SK-N-SH (cell line): Measurements from ENCODE around the gene COG2. TPM values are rescaled to one million over a fixed set of nuclear protein-coding genes. Genes with fewer than 3 reads are reported as not detected.

Source experiments
- CTCF ChIA-PET: fragments of 300-600, 350-600 bp; formaldehyde crosslinking; extraction: SDS; loops from one replicate; lab custom pipeline; 2021; lab: Yijun Ruan, JAX
- POLR2A ChIA-PET: fragments of 350-600 bp; sonication (Branson Sonifier 250); formaldehyde crosslinking; extraction: SDS; loops from one replicate; lab custom pipeline; 2020; ENCODE audit warnings: antibody characterized with exemption, inconsistent platforms; lab: Yijun Ruan, JAX
- DNase-seq: peaks from one replicate; pipeline ENCODE4 v3.0.0; 2012
- H2AFZ ChIP-seq: fragments of 200-600 bp; sonication (generic); 2 replicates; pipeline ENCODE4 v1.8.1; 2016; ENCODE audit warnings: antibody characterized with exemption, mild to moderate bottlenecking, low read depth
- H3F3A ChIP-seq: fragments of 200-600 bp; sonication (generic); replicated peaks from 2 replicates; pipeline ENCODE3; 2016; ENCODE audit warnings: antibody characterized with exemption, mild to moderate bottlenecking; ENCODE audit not compliant: insufficient read depth
- H3K27ac ChIP-seq, 2 experiments: fragments of 200-500 bp in 1 of 2; fragments of 200-600 bp in 1 of 2; sonication (Bioruptor generic) in 1 of 2; sonication (generic), shearing (Covaris generic) in 1 of 2; 2 replicates each; pipeline versions ENCODE4 v1.5.1 to v1.6.1; 2014 to 2016; ENCODE audit warnings: low read depth in 2 of 2, inconsistent platforms in 1 of 2, low read length in 1 of 2, mild to moderate bottlenecking in 1 of 2, mixed read lengths in 1 of 2
- H3K27me3 ChIP-seq: fragments of 200-600 bp; sonication (generic), shearing (Covaris generic); 2 replicates; pipeline ENCODE4 v1.6.1; 2016; ENCODE audit warnings: mixed run types; ENCODE audit not compliant: insufficient read depth
- H3K36me3 ChIP-seq, 2 experiments: fragments of 200-500 bp in 1 of 2; fragments of 200-600 bp in 1 of 2; sonication (Bioruptor generic) in 1 of 2; sonication (generic) in 1 of 2; replicated peaks in 1 of 2; 2 replicates each; pipeline versions ENCODE3 to v1.5.1; 2014 to 2016; ENCODE audit warnings: low read length in 1 of 2, mild to moderate bottlenecking in 1 of 2; ENCODE audit not compliant: insufficient read depth in 2 of 2, control insufficient read depth in 1 of 2
- H3K4me1 ChIP-seq, 2 experiments: fragments of 200-500 bp in 1 of 2; fragments of 200-600 bp in 1 of 2; sonication (Bioruptor generic) in 1 of 2; sonication (generic), shearing (Covaris generic) in 1 of 2; 2 replicates each; pipeline versions ENCODE4 v1.5.1 to v1.6.1; 2014 to 2016; ENCODE audit warnings: low read depth in 1 of 2, low read length in 1 of 2, mixed run types in 1 of 2; ENCODE audit not compliant: insufficient read depth in 2 of 2, control insufficient read depth in 1 of 2
- H3K4me2 ChIP-seq: fragments of 200-600 bp; sonication (generic), shearing (Covaris generic); 2 replicates; pipeline ENCODE4 v1.6.1; 2017; ENCODE audit warnings: mixed run types
- H3K4me3 ChIP-seq, 2 experiments: fragments of 200-500 bp in 1 of 2; fragments of 200-600 bp in 1 of 2; sonication (Bioruptor generic) in 1 of 2; sonication (generic), shearing (Covaris generic) in 1 of 2; 2 replicates each; pipeline versions ENCODE4 v1.5.1 to v1.8.1; 2014 to 2016; ENCODE audit warnings: low read depth in 2 of 2, inconsistent platforms in 1 of 2, low read length in 1 of 2, mild to moderate bottlenecking in 1 of 2, mixed read lengths in 1 of 2, moderate library complexity in 1 of 2
- H3K79me2 ChIP-seq: fragments of 200-600 bp; sonication (generic); 2 replicates; pipeline ENCODE4 v1.8.1; 2017; ENCODE audit warnings: mild to moderate bottlenecking; ENCODE audit not compliant: insufficient read depth
- H3K9ac ChIP-seq: fragments of 200-600 bp; sonication (generic); 2 replicates; pipeline ENCODE4 v1.6.1; 2017; ENCODE audit warnings: mixed run types
- H3K9me2 ChIP-seq: fragments of 200-600 bp; sonication (generic); 2 replicates; pipeline ENCODE4 v1.6.1; 2017; ENCODE audit warnings: mixed run types
- H3K9me3 ChIP-seq: fragments of 200-600 bp; sonication (generic); 2 replicates; pipeline ENCODE4 v1.6.1; 2017; ENCODE audit warnings: mixed run types, mild to moderate bottlenecking, moderate library complexity
- H4K20me1 ChIP-seq: fragments of 200-600 bp; sonication (generic); 2 replicates; pipeline ENCODE4 v1.6.1; 2017; ENCODE audit warnings: mild to moderate bottlenecking, mixed run types; ENCODE audit not compliant: insufficient read depth
- ELF1 ChIP-seq: IDR thresholded peaks from 2 replicates; pipeline ENCODE4 v1.4.0; 2012
- EP300 ChIP-seq, 2 experiments: IDR thresholded peaks; 2 replicates each; pipeline versions ENCODE4 v1.4.0 to v1.6.1; 2012; ENCODE audit warnings: borderline replicate concordance in 1 of 2, low read depth in 1 of 2, low read length in 1 of 2
- EZH2phosphoT487 ChIP-seq: fragments of 200-600 bp; sonication (generic); IDR thresholded peaks from 2 replicates; pipeline ENCODE4 v1.6.1; 2017; ENCODE audit warnings: low read depth, mixed run types, mild to moderate bottlenecking, antibody characterized with exemption, moderate library complexity, borderline replicate concordance
- FOSL2 ChIP-seq: IDR thresholded peaks from 2 replicates; pipeline ENCODE4 v1.4.0; 2012; ENCODE audit warnings: low read depth, mild to moderate bottlenecking, moderate library complexity, borderline replicate concordance
- FOXJ3 ChIP-seq: sonication (generic); formaldehyde crosslinking; IDR thresholded peaks from 2 replicates; pipeline ENCODE4 v1.5.1; 2020; ENCODE audit warnings: mild to moderate bottlenecking, missing genetic modification reagents
- FOXM1 ChIP-seq: IDR thresholded peaks from 2 replicates; pipeline ENCODE4 v1.4.0; 2012; ENCODE audit warnings: low read depth, mild to moderate bottlenecking
- GABPA ChIP-seq: IDR thresholded peaks from 2 replicates; pipeline ENCODE4 v1.4.0; 2012; ENCODE audit warnings: low read depth, mild to moderate bottlenecking
- GATA2 ChIP-seq: sonication (generic); formaldehyde crosslinking; IDR thresholded peaks from 2 replicates; pipeline ENCODE4 v1.5.0; 2020; ENCODE audit warnings: mild to moderate bottlenecking, missing genetic modification reagents
- MEF2A ChIP-seq: IDR thresholded peaks from 2 replicates; pipeline ENCODE4 v1.4.0; 2012; ENCODE audit warnings: low read depth, borderline replicate concordance
- MXI1 ChIP-seq: IDR thresholded peaks from 2 replicates; pipeline ENCODE4 v1.6.1; 2012; ENCODE audit warnings: mild to moderate bottlenecking, low read depth, low read length, improper control_type of control experiment
- NFIC ChIP-seq: IDR thresholded peaks from 2 replicates; pipeline ENCODE4 v1.4.0; 2012; ENCODE audit warnings: borderline replicate concordance
- NRF1 ChIP-seq: IDR thresholded peaks from 2 replicates; pipeline ENCODE4 v1.6.1; 2012; ENCODE audit warnings: low read depth, mild to moderate bottlenecking, low read length
- POLR2AphosphoS5 ChIP-seq: IDR thresholded peaks from 2 replicates; pipeline ENCODE4 v1.6.1; 2012; ENCODE audit warnings: low read depth, low read length
- RCOR1 ChIP-seq: fragments of 150-350 bp; IDR thresholded peaks from 2 replicates; pipeline ENCODE4 v1.6.1; 2017; ENCODE audit warnings: antibody characterized with exemption, low read length
- RXRA ChIP-seq: IDR thresholded peaks from 2 replicates; pipeline ENCODE4 v1.4.0; 2012; ENCODE audit warnings: low read depth, mild to moderate bottlenecking, borderline replicate concordance
- SIN3A ChIP-seq: IDR thresholded peaks from 2 replicates; pipeline ENCODE4 v1.6.1; 2012; ENCODE audit warnings: low read depth, mild to moderate bottlenecking, low read length, moderate library complexity, borderline replicate concordance
- SMC3 ChIP-seq: IDR thresholded peaks from 2 replicates; pipeline ENCODE4 v1.6.1; 2012; ENCODE audit warnings: low read depth, low read length, improper control_type of control experiment
- TAF1 ChIP-seq: IDR thresholded peaks from 2 replicates; pipeline ENCODE4 v1.6.1; 2012; ENCODE audit warnings: low read depth, mild to moderate bottlenecking, low read length, moderate library complexity, borderline replicate concordance
- TCF12 ChIP-seq: IDR thresholded peaks from 2 replicates; pipeline ENCODE4 v1.4.0; 2012
- TEAD4 ChIP-seq: IDR thresholded peaks from 2 replicates; pipeline ENCODE4 v1.4.0; 2012; ENCODE audit warnings: mild to moderate bottlenecking, borderline replicate concordance; ENCODE audit not compliant: insufficient read depth
- YY1 ChIP-seq: IDR thresholded peaks from 2 replicates; pipeline ENCODE4 v1.4.0; 2012; ENCODE audit warnings: low read depth, mild to moderate bottlenecking
- WGBS: methylation state at CpG from one replicate; pipeline ENCODE4 v1.1.6; 2017; ENCODE audit warnings: low lambda C conversion rate; 5-methylcytosine and 5-hydroxymethylcytosine counted together
- polyA plus RNA-seq, 3 experiments: library from polyadenylated mRNA; depleted of rRNA; stranded (reverse); fragments of >200 nt; gene quantifications; 2 replicates each; pipeline ENCODE4 v1.2.3, GENCODE V29; 2012
- TF ChIP-seq, protein P1 (sequence below): IDR thresholded peaks from 2 replicates; pipeline ENCODE4; 2012
- TF ChIP-seq, protein P2 (sequence below): fragments of 150-350 bp; IDR thresholded peaks from 2 replicates; pipeline ENCODE4 v1.6.1; 2017; ENCODE audit warnings: antibody characterized with exemption, low read length, low read depth, borderline replicate concordance
- TF ChIP-seq, protein P3 (sequence below): IDR thresholded peaks from 2 replicates; pipeline ENCODE4 v1.4.0; 2012; ENCODE audit warnings: low read depth, borderline replicate concordance
- TF ChIP-seq, protein P4 (sequence below): IDR thresholded peaks from 2 replicates; pipeline ENCODE4 v1.4.0; 2012; ENCODE audit warnings: low read depth, borderline replicate concordance

The COG2 gene, protein sequence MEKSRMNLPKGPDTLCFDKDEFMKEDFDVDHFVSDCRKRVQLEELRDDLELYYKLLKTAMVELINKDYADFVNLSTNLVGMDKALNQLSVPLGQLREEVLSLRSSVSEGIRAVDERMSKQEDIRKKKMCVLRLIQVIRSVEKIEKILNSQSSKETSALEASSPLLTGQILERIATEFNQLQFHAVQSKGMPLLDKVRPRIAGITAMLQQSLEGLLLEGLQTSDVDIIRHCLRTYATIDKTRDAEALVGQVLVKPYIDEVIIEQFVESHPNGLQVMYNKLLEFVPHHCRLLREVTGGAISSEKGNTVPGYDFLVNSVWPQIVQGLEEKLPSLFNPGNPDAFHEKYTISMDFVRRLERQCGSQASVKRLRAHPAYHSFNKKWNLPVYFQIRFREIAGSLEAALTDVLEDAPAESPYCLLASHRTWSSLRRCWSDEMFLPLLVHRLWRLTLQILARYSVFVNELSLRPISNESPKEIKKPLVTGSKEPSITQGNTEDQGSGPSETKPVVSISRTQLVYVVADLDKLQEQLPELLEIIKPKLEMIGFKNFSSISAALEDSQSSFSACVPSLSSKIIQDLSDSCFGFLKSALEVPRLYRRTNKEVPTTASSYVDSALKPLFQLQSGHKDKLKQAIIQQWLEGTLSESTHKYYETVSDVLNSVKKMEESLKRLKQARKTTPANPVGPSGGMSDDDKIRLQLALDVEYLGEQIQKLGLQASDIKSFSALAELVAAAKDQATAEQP
- polyA plus RNA-seq (2012; rRNA removed) = 11.0 and 12.3 TPM in 2 replicates
- 12.4 TPM in 2 replicates for polyA plus RNA-seq (2012; cell fraction: cytosol; rRNA removed)
- polyA plus RNA-seq (2012; cell fraction: nucleus; rRNA removed) = 17.4 and 22.9 TPM in 2 replicates

DNA sequence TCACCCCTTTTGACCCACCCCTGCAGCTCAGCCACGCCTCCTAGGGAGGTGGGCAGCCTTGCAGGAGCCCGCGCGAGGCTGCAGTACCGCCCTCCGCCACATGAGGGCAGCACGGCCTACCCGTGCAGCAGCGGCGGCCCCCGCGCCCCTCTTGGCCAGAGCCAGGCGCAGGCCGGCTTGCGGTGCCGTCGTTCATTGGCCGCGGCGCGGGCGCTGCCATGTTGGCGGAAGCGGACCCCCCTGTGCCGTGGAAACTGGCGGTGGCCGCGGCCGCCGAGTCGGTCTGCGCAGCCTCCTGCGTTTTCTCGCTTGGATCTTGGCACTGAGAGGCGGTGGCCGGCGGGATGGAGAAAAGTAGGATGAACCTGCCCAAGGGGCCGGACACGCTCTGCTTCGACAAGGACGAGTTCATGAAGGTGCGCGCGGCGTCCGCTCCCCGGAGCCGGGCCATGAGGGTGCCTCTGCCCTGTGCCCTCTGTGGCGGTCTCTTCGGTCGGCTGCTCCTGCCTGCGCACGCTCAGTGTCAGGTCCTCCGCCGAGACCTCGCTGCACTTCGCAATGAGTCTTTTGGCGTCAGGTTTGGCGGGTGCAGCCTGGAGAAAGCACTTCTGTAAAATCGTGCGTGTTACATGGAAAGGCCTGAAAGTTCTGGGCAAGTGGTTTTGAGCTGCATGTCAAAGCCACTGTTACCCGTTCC is at the start of gene COG2:
Gene COG2 (plus strand): TSS at position 219 of the 697 bp plus-strand sequence. CDS start 126 bp downstream, at position 345.
- H3F3A ChIP-seq = peaks cover 5% of the 10 kb centered on the region
- H3K4me2 ChIP-seq = peak within 1 kb of the TSS; percentile 86
- H3K9me3 ChIP-seq = no peaks in the 10 kb centered on the region
- H2AFZ ChIP-seq = peak within 1 kb of the TSS; percentile 89
- peak within 1 kb of the TSS; percentile 73 for H3K9ac ChIP-seq
- no peaks in the 10 kb centered on the region for H3K9me2 ChIP-seq
- H3K79me2 ChIP-seq = peaks cover 49% of the 10 kb centered on the region
- peaks cover 10 to 20% of the 10 kb centered on the region in 2 experiments for H3K4me1 ChIP-seq
- DNase-seq = peak; percentile 96
- H3K27me3 ChIP-seq = peaks cover 7% of the 10 kb centered on the region; the same call in 1 of the 2 replicates
- ChIA-PET CTCF (interaction anchor here (0.6 to 2.5 kb wide), 39 partner anchors 8 to 1160 kb away, joined by 3 to 12 read pairs (median 3); partner anchors contain the start of genes ARV1 and TTC13), POLR2A (interaction anchor here (0.6 to 1.1 kb wide), 5 partner anchors 116 to 247 kb away, joined by 3 to 6 read pairs (median 4); no protein-coding TSS in a partner anchor)
- WGBS = under 1% methylated on average over 24 of the region's 62 CpGs
- peak within 1 kb of the TSS; percentile 75 to 94 for H3K27ac ChIP-seq
- H3K4me3 ChIP-seq = peak within 1 kb of the TSS; percentile 91 to 99
- peaks cover 0 to 12% of the 10 kb centered on the region in 2 experiments for H3K36me3 ChIP-seq
- peaks cover 9% of the 10 kb centered on the region; the same call in 1 of the 2 replicates for H4K20me1 ChIP-seq
- TF ChIP-seq TEAD4 (no peak), EZH2phosphoT487 (no peak), TAF1 (0 out of 2 replicates have a peak, but pooled peaks have one; percentile 51), NFIC (no peak; the same call in 1 of the 2 replicates), FOXJ3 (no peak), TCF12 (no peak), MXI1 (peak; percentile 64), YY1 (peak; percentile 95), ELF1 (peak; percentile 95), MEF2A (no peak), RXRA (no peak), GABPA (peak; percentile 66; the same call in 1 of the 2 replicates), SIN3A (no peak), EP300 (IDR thresholded peaks at IDR 0.05; ENCODE audit: borderline replicate concordance in 1 of 2, low read depth in 1 of 2, low read length in 1 of 2) (no peak; a peak in 1 of 4 replicates), GATA2 (no peak), SMC3 (peak; percentile 56), FOSL2 (no peak), NRF1 (peak; percentile 73), FOXM1 (no peak), RCOR1 (peak; percentile 78), POLR2AphosphoS5 (peak; percentile 79)
- TF ChIP-seq, protein P1, sequence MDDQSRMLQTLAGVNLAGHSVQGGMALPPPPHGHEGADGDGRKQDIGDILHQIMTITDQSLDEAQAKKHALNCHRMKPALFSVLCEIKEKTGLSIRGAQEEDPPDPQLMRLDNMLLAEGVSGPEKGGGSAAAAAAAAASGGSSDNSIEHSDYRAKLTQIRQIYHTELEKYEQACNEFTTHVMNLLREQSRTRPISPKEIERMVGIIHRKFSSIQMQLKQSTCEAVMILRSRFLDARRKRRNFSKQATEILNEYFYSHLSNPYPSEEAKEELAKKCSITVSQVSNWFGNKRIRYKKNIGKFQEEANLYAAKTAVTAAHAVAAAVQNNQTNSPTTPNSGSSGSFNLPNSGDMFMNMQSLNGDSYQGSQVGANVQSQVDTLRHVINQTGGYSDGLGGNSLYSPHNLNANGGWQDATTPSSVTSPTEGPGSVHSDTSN = no peak
- TF ChIP-seq, protein P2, sequence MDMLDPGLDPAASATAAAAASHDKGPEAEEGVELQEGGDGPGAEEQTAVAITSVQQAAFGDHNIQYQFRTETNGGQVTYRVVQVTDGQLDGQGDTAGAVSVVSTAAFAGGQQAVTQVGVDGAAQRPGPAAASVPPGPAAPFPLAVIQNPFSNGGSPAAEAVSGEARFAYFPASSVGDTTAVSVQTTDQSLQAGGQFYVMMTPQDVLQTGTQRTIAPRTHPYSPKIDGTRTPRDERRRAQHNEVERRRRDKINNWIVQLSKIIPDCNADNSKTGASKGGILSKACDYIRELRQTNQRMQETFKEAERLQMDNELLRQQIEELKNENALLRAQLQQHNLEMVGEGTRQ = no peak
- TF ChIP-seq, protein P3, sequence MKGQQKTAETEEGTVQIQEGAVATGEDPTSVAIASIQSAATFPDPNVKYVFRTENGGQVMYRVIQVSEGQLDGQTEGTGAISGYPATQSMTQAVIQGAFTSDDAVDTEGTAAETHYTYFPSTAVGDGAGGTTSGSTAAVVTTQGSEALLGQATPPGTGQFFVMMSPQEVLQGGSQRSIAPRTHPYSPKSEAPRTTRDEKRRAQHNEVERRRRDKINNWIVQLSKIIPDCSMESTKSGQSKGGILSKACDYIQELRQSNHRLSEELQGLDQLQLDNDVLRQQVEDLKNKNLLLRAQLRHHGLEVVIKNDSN = no peak
- TF ChIP-seq, protein P4, sequence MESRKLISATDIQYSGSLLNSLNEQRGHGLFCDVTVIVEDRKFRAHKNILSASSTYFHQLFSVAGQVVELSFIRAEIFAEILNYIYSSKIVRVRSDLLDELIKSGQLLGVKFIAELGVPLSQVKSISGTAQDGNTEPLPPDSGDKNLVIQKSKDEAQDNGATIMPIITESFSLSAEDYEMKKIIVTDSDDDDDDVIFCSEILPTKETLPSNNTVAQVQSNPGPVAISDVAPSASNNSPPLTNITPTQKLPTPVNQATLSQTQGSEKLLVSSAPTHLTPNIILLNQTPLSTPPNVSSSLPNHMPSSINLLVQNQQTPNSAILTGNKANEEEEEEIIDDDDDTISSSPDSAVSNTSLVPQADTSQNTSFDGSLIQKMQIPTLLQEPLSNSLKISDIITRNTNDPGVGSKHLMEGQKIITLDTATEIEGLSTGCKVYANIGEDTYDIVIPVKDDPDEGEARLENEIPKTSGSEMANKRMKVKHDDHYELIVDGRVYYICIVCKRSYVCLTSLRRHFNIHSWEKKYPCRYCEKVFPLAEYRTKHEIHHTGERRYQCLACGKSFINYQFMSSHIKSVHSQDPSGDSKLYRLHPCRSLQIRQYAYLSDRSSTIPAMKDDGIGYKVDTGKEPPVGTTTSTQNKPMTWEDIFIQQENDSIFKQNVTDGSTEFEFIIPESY = 0 out of 2 replicates have a peak, but pooled peaks have one; percentile 42
